ENCODE results near the gene BCAP29. TPM values are rescaled to one million over a fixed set of nuclear protein-coding genes. Genes with fewer than 3 reads are reported as not detected.

BCAP29 gene
- 57.1 to 141 TPM (median 94.4 TPM) in 3 replicates for polyA plus RNA-seq
- polyA plus RNA-seq (2011; ENCODE audit: low read depth) = 116 TPM
- 43.8 and 90.7 TPM in 2 replicates for polyA plus RNA-seq (2011; cell fraction: cytosol; rRNA removed)
- polyA plus RNA-seq (2011; cell fraction: nucleus; rRNA removed) = 55.8 and 90.3 TPM in 2 replicates
- 34.4 and 124 TPM in 2 replicates for polyA plus RNA-seq (2012; ENCODE audit: low replicate concordance)
- polyA minus RNA-seq = 9.2 to 61.3 TPM (median 24.5 TPM) in 3 replicates
- polyA minus RNA-seq (2011; cell fraction: cytosol; rRNA and poly(A)+ RNA removed) = 31.5 TPM
- 35.9 and 67.1 TPM in 2 replicates for polyA minus RNA-seq (2011; cell fraction: nucleus; rRNA and poly(A)+ RNA removed)

GRCh38 chr7:107579885-107580715, at the start of gene BCAP29:
TSS of gene BCAP29 (plus strand) at chr7:107580246. CDS start at chr7:107580773, 527 bp downstream.
- H3K4me3 ChIP-seq (ENCODE audit: control insufficient read depth in 2 of 3, extremely low read depth in 1 of 3, insufficient read depth in 2 of 3, low read depth in 1 of 3, low read length in 3 of 3) = peak within 1 kb of the TSS; percentile 69 to 94 (median 83)
- peaks cover 54% of the 10 kb centered on the region for H3K79me2 ChIP-seq (ENCODE audit: control insufficient read depth, insufficient read depth, low read length)
- H3K9me1 ChIP-seq (ENCODE audit: control insufficient read depth, extremely low read depth, insufficient read depth, low read length) = no peaks in the 10 kb centered on the region
- H3K27ac ChIP-seq (ENCODE audit: control insufficient read depth, insufficient read depth, low read length) = peak within 1 kb of the TSS; percentile 95
- H3K4me1 ChIP-seq (ENCODE audit: control insufficient read depth, extremely low read depth, insufficient read depth, low read length) = peaks cover 8% of the 10 kb centered on the region
- peak within 1 kb of the TSS; percentile 95 for H3K9ac ChIP-seq (ENCODE audit: control insufficient read depth, extremely low read depth, insufficient read depth, low read length)
- DNase-seq (ENCODE audit: low read depth, low spot score) (no peak), FAIRE-seq (no peak)
- peak within 1 kb of the TSS; percentile 96 for H3K4me2 ChIP-seq (ENCODE audit: control insufficient read depth, extremely low read depth, insufficient read depth, low read depth, low read length)
- TF ChIP-seq CTCF (optimal IDR thresholded peaks at IDR 0.05 in 1 of 3, IDR thresholded peaks at IDR 0.05 in 1 of 3, conservative IDR thresholded peaks at IDR 0.05 in 1 of 3; ENCODE audit: extremely low read depth in 1 of 3, insufficient read depth in 2 of 3, low read length in 3 of 3) (peak in 2 of 3 experiments; percentile 11 to 32), EZH2 (IDR thresholded peaks at IDR 0.05; ENCODE audit: low read length) (no peak)
- H3K36me3 ChIP-seq (ENCODE audit: control insufficient read depth in 2 of 2, extremely low read depth in 1 of 2, insufficient read depth in 2 of 2, low read length in 2 of 2) = peaks cover 8 to 12% of the 10 kb centered on the region in 2 experiments
- dilution Hi-C loops (cut with MboI; ENCODE audit: extremely low pct_ligation_motif_present, low sequenced_read_pairs) = no loop called here
- no peaks in the 10 kb centered on the region for H3K27me3 ChIP-seq (ENCODE audit: control insufficient read depth, extremely low read depth, insufficient read depth, low read length)
- no peaks in the 10 kb centered on the region for H4K20me1 ChIP-seq (ENCODE audit: control insufficient read depth, extremely low read depth, insufficient read depth, low read length)
- H2AFZ ChIP-seq (ENCODE audit: control insufficient read depth, low read length) = peak within 1 kb of the TSS; percentile 89
- no peaks in the 10 kb centered on the region for H3K9me3 ChIP-seq (ENCODE audit: control insufficient read depth, low read depth, low read length)

- Histone ChIP-seq H3K9me1 (ENCODE audit: control insufficient read depth, extremely low read depth, insufficient read depth, low read length) (no peaks in the 10 kb centered on the region), H3K4me1 (ENCODE audit: control insufficient read depth, extremely low read depth, insufficient read depth, low read length) (peaks cover 11% of the 10 kb centered on the region), H3K27ac (ENCODE audit: control insufficient read depth, insufficient read depth, low read length) (no peak overlapping the region), H3K79me2 (ENCODE audit: control insufficient read depth, insufficient read depth, low read length) (peaks cover 47% of the 10 kb centered on the region), H3K9me3 (ENCODE audit: control insufficient read depth, low read depth, low read length) (no peaks in the 10 kb centered on the region), H4K20me1 (ENCODE audit: control insufficient read depth, extremely low read depth, insufficient read depth, low read length) (no peaks in the 10 kb centered on the region), H3K36me3 (ENCODE audit: control insufficient read depth in 2 of 2, extremely low read depth in 1 of 2, insufficient read depth in 2 of 2, low read length in 2 of 2) (peaks cover 0 to 5% of the 10 kb centered on the region in 2 experiments), H3K4me2 (ENCODE audit: control insufficient read depth, extremely low read depth, insufficient read depth, low read depth, low read length) (no peak overlapping the region), H3K27me3 (ENCODE audit: control insufficient read depth, extremely low read depth, insufficient read depth, low read length) (no peaks in the 10 kb centered on the region), H2AFZ (ENCODE audit: control insufficient read depth, low read length) (no peak overlapping the region), H3K9ac (ENCODE audit: control insufficient read depth, extremely low read depth, insufficient read depth, low read length) (no peak overlapping the region), H3K4me3 (ENCODE audit: control insufficient read depth in 2 of 3, extremely low read depth in 1 of 3, insufficient read depth in 2 of 3, low read depth in 1 of 3, low read length in 3 of 3) (no peak overlapping the region)
- DNase-seq (ENCODE audit: low read depth, low spot score) = no peak
- TF ChIP-seq EZH2 (IDR thresholded peaks at IDR 0.05; ENCODE audit: low read length) = no peak
- no peak for TF ChIP-seq CTCF (optimal IDR thresholded peaks at IDR 0.05 in 1 of 3, IDR thresholded peaks at IDR 0.05 in 1 of 3, conservative IDR thresholded peaks at IDR 0.05 in 1 of 3; ENCODE audit: extremely low read depth in 1 of 3, insufficient read depth in 2 of 3, low read length in 3 of 3)
- dilution Hi-C loops (cut with MboI; ENCODE audit: extremely low pct_ligation_motif_present, low sequenced_read_pairs) = no loop called here
- FAIRE-seq = no peak
Observed at GRCh38 chr7:107530751-107531150, 49.3 kb upstream of the BCAP29 start.
